Activated CD4-positive, CD25-positive, alpha-beta regulatory T cell (primary cell): ENCODE measurements around the gene RPS6KA5.
"Not testable (repeated sequence)": the region's sequence is repeated elsewhere in the genome, so short reads cannot be mapped to it uniquely, and the experiment has no call there.

Source experiments
- DNase-seq, 4 experiments: peaks; one replicate each; lab custom pipeline; 2025; lab: John Stamatoyannopoulos, UW

Gene RPS6KA5

DNA sequence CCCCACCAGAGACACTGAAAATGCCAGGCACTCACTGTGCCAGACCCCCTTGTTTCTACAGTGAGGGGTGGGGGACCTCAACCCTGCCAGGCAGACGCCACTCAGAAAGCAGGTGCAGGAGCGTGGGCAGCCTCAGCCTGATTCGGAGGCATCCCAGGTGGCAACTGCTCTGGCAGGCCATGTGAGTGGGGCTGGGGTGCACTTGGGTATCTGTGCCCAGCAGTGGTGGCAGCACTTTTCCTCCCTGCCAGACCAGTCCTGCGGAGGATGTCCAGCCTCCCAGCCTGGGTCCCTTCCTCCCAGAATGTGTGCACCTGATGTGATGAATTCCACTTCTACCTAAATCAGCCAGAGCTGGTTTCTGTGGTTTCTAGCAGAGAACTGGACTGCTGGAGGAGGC lies 230.8 kb downstream of the RPS6KA5 start:
- DNase-seq: no peak

DNA sequence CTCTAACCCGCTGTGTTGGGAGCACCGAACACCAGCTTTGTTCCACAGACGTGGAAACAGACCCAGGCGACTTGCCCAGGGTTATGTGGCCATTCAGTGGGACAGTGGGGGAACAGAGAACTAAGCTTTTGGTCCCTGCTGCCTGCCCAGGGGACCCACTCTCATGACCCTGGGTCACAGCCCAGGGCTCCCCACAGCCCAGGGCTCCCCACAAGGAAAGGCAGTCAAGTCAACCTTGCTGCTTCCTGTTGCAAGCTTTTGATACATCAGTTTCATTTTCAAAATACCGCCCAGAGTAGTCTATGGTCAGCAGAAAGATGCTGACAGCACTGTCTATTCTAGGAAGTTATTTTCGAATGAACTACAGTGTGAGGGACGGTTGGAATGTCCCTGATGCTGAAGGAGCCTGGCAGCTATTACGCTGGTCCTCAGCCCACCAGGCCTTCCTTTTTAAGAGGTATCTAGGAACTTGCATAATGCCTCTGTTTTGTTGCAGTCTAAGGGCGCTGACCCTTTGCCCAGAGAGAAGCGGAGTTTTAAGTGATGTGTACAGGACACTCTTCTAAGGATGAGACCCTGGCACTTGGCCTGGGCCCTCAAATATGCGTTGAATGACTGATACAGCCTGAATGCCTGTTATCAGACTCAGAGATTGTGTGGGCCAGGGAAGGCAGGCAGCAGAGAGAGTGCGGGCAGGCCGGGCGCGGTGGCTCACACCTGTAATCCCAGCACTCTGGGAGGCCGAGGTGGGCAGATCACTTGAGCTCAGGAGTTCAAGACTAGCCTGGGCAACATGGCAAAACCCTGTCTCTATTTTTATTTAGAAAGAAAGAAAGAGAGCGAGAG lies 231.6 kb downstream of the RPS6KA5 start:
- DNase-seq: no peak

DNA sequence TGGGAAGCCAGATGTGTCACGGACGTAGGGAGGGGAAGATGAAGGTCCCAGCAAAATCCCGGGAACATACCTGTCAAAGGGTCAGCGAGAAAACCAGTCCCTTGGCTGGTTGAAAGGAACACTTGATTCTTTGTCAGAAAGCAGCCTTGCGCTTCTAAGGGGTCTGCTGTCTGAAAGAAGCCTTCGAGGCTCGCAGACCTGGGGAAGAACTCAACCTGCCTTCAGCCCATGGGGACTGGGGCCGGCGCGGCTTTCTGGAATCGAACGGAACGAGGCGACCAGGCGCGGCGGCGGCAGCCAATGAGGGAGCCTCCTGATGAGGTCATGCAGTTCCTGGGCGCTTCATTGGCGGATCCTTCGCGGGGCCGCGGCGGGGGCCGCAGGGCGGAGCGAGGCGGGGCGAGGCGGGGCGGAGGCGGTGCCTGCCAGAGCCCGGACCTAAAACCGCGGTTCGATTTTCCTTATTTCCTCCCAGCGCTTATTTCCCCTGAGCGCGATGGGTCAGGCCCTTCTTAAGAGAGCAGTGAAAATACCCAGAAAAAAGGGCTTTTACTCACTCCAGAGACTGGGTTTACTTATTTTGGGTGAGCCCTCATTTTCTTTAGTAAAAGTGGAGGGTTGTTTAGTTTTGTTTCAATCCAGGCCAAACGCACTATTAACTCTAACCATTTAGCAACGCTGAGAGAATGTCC lies 232.4 kb downstream of the RPS6KA5 start:
- peak; percentile 71 to 79 (median 75) for DNase-seq

DNA sequence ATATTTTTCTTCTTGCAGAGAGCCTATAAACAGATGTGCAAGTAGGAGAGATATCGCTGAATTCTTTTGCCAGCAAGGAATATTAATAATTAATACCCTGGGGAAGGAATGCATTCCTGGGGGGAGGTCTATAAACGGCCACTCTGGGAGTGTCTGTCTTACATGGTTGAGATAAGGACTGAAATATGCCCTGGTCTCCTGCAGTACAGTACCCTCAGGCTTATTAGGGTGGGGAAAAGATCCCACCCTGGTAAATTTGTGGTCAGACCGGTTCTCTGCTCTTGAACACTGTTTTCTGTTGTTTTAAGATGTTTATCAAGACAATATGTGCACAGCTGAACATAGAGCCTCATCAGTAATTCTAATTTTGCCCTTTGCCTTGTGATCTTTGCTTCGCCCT lies 236.9 kb downstream of the RPS6KA5 start:
- not testable (repeated sequence) for DNase-seq

DNA sequence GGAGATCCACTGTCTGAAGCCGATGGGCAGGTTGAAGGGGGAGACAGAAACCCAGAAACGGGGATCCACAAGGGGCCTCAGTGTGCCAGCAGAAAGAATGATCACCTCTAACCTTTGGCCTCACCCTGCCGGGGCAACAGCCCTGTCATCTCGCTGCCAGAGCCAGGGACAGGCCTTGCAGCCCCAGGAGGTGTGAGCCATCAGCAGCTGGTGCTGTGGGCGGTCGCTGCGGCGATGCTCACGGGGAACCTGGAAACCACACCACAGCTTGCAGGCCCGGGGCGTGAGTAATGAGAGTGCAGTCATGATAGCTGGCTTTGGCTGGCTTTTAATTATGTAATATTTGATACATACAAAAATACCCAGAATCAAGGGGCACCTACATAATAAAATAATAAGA lies 239.5 kb downstream of the RPS6KA5 start:
- DNase-seq: peak; percentile 39 to 66 (median 53)

DNA sequence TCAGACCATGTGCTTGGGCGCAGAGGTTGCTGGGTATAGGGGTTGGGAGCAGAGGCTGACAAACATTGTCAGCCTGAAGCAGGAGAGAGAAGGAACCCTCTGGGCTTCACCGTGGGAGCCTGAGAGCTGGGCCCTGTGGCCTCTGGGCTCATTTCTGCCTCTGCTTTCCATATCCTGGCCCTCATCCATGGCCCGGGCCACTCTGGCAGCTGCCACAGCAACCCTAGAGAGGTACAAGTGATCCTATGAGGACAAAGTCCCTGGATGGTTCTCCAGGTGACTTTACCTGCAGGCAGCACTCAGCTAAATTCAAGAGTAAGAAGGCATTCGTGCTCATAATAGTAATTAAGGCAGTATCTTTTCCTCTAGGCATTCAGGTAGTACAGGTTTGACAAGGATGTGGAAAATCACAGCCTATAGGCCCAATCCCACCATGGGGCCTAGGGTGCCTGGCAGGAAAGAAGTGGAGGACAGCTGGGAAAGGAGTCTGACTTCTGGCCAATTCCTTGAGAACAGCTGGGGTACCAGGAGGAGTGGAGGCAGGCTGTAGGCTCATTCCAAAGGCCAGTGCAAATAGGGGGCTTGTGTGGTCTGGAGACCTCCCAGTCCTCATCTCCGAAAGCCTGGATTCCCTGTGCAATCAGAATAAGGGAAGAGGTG lies 240.6 kb downstream of the RPS6KA5 start:
- DNase-seq: no peak

DNA sequence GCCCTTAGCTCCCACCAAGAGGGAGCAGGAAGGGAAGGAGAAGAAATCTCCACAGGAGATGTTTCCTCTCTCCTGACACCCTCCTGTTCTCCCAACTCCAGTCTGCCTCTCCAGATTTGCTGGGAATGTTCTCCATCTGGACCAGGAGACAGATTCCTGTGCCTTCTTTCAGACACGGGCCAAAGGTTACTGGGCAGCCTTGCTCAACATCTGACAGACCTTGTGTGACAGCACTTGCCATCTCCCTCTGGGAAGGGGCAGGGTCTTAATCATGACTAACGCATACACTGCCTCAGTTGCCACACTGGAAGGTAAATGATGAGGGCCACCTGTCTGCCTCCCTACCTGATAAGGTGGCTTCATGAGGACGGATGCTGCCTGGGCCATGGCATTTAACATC lies 241.7 kb downstream of the RPS6KA5 start:
- no peak for DNase-seq

DNA sequence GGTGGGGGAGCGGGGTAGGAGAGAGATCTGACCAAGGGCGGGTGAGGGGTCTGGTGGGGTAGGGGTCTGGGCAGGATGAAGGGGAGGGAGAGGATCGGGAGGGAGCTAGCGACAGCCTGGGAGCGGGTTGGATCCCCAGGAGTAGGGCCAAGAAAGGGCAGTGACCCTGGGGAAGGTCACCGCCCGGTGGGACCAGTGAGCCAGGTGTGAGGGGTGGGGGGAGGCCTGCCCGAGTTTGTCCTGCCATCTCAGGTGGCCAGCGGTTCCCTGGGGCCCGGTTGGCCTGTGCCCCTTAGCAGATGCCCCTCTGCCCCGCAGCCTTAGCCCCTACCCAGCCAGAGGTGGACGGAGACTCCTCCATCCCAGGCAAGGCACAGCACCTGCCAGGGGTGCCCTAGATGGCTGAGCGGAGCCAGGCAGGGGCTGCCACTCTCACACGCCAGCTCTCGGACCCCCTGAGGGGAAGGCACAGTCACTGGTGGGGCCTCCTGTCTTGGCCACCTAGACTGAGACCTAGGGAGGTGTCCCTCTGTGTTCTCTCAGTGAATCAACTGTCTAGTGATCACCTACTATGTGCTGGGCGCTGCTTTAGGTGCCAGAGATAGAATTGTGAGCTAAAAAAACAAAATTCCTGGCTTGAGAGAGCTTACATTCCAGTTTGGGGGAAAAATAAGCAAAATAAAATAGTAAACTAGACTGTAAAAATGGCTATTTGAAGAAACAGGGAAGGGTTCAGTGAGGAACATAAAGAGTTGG lies 243.6 kb downstream of the RPS6KA5 start:
- DNase-seq: no peak

DNA sequence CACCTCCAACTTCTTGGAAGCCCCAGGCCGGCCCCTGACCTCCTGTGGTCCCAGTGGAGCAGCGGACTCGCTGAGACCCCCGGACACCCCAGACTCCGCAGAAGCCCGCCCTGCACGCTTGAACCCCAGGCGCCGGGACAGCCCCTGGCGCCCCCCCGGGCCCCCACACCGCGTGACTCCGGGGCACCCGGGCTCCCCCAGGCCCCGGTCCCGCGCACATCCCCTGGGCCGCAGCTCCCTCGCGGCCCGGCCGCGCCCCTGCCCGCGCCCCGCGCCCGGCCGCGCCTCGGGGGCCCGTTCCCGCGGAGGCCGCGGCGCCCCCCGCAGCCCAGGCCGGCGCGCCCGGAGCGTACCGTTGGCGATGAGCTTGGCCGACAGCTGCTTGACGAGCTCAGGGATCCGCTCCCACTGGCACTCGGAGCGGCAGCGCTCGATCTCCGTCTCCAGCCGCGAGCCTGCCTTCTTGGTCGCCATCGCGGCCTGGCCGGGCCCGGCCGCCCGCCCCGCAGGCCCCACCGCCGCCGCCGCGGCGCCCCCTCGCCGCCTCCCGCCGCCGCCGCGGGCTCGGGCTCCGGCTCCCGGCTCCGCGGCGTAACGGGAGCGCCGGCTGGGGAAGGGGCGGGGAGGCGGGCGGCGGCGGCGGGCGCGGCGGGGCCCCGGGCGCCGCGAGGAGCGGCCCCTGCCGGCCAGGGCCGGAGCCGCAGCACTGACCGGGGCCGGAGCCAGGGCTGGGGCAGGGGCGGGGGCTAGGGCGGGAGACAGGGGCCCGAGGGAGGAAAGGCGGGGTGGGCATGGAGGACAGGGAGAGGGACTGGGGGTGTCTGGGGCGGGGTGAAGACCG lies 244.4 kb downstream of the RPS6KA5 start, which contains the start of gene TTC7B:
Gene TTC7B, minus strand, starts transcription at position 609 of the 841 bp plus-strand sequence. Its CDS starts 135 bp downstream, at position 474.
- peak in 1 of 4 experiments; percentile 16 for DNase-seq

DNA sequence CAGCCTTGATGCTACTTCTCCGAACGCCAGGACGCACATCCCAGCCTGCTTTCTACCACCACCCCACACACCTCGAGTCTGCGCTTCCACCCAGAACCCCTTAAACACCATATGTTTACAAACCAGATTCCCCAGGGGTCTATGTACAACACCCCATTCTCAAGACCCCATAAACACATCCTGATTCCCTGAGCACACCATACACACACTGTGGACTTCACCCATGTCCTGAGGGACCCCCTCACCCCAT lies 244.9 kb downstream of the RPS6KA5 start:
- DNase-seq: no peak

DNA sequence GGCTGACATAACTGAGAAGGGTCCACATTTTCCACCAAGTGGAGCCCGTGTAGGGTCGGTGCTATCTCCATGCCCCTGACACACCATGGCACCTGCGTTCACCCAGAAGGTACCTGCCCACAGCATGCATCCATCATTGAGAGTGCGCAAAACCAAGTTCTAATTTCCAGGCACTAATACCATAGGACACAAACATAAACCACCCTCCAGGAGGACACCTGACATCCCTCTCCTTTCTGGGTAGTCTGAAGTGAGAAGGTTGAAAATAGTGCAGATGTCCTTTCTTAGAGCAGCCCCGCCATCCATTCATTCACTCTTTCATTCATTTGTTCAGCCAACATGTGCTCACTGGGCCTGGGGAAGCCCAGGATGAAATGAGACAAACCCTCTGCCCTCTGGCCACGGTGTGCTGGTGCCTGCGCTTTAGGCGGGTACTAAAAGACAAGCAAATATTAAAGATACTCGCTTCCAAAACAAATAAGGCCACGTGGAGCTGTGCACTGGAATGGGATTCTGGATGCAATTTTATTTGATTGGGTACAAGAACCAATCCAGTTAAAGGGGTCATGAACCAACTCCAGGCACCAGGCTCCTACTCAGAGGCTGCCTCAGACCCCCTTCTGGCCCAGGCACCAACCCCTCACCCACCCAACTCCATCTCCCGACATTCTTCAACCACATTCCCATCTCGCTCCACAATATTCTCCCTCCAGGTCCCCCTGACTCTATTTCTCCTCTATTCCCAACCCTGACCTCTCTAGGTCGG lies 245.5 kb downstream of the RPS6KA5 start:
- no peak for DNase-seq

DNA sequence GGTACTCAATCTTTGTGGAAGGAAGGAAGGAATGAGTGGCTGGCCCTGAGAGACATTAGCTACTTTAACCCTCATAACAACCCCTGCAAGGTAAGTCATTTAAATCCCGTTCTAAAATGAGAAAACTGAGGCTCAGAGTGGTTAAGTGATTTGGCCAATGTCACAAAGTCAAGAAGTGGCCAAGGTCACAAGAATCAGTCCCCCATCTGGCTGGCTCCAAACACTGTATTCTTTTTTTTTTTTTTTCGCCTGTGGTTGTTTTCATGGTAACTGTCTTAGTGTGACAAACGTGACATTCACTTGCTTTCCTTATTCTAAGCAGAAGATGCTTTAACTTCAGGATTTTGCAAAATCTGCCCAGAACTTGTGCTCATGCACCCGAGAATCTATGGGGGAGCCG lies 247.0 kb downstream of the RPS6KA5 start:
- no peak for DNase-seq

DNA sequence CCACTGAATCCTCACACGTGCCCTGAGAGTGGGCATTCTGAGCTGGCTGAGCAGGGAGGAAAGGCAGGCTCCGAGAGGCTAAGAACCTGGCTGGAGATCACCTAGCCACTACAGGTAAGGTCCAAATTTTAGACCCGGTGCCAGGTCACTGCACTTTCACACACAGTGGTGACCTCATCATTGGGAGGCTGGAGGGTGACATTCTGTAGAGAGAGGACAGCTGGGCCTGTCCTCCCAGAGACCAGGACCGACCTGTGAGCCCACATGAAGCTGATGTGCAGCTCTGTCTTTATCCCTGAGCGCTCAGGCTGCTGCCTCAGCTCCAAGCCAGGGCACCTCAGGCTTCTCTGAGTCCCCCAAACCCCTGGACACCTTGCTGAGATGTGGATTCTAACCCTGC lies 248.3 kb downstream of the RPS6KA5 start:
- DNase-seq: no peak

DNA sequence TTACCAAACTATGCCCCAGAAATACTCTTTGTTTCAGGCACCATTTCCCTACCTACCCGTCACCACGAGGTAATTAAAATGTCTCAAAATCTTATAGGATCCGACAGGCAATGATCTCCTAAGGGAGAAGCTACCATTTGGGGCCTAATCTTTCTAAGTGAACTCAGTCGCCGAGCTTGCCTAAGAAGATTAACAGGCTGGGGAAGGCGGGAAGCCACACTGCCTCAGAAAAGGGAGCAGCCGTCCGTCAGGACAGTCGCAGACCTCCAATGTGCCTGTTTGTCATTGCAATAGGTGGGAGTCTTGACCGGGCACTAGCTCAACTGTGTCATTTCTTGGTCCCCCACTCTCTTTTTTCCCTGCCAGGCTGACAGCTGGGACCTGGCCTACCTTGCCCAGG lies 248.8 kb downstream of the RPS6KA5 start:
- DNase-seq: no peak

DNA sequence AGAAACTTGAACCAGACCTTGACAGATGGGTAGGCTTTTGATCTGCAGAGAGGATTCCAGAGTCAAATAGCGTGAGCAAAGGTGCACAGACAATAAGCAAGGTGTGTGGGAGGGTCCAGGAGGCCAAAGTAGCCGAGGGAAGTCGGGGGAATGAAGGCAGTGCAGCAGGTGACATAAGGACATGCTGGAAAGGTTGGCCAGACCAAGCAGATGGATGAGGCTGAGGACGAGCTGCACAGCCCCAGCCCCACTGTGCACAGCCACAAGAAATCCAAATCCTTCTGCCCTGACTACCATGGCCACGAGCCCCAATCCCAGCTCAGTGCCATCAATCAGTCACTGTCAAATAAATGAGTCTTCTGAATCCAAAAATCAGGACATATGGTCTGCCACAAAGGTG lies 249.6 kb downstream of the RPS6KA5 start:
- no peak for DNase-seq

DNA sequence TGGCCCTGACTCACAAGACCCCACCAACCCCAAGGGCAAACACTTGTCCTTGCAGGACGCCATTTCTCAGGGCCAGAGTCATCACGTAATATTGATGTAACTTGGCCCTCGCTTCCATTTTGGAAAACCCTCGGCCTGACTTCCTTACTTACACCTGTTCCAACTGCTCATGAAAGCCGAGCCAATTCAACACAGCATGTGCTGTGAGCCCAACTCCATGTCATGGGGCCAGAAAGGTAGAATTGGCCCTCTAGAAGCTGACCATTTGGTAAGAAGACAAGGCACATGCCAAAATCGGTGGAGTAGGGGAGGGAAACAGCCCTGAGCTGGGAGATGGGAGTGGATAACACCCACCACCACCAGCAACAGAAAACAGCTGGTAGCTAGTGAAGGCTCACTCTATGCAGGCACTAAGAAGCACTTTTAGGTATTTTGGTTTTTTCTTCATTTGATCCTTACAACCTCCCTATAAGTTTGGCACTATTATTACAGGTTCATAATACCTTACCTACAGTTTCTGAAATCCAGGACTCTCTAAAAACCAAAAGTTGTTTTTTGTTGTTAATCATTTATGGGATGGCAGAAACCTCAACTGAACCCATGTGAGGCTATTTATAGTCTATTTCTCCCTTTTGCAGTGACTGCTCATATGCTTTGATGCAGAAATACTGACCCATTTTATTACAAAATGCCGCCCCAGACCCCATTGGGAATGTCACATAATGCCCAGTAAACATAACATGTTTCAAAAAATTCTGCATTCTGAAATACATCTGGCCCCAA lies 250.7 kb downstream of the RPS6KA5 start:
- no peak for DNase-seq

DNA sequence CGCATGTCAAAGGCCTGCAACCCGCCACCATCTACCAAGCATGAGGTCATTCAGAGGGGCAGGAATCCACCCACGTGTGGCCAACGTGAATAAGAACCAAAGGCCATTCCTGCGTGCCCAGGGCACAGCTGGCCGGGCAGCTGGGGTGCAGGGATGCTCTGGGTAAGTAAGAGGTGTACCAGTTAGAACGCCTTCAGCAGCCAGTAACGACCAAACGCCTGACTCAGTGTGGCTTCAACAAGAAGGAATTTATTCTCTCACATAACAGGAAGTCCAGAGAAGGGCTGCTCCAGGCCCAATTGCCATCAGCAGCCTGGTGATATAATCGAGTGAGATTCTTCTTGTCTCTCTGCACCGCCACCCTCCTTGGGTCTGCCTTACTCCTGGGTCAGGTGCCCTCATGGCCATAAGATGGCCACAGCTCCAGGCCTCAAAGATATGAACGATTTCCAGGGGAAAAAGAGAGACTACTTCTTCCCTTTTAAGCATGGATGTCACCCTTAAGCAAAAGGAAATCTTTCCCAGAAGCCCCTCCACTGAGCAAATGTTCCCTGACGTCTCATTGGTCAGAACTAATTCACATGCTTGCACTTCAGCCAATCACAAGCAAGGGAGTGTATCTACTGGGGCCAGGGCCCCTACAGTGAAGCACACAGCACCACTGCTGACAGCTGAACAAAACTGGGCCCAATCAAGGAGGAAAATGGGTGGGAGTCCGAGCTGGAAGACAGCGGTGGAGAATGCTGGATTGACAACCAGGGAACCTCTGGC lies 251.5 kb downstream of the RPS6KA5 start:
- DNase-seq: no peak

DNA sequence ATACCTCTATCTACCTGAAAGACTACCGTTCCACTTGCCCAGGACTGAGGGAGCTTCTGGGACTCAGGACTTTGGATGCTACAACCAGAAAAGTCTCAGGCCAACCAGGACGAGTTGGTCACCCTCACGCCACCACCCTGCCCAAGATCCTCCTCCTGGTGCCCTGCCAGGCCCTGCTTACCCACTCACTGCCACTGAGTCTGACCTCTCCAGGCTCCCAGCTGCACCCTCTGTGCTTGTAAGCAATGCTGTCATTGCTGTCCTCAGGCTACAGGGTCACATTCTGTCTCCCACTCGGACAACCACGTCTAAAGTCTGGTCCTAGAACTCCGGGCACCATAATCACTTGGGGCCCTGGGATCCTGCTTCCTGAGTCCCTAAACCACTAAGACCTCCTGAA lies 253.4 kb downstream of the RPS6KA5 start:
- DNase-seq: no peak
